ENCODE measurements around the gene ULK1. TPM values are rescaled to one million over a fixed set of nuclear protein-coding genes. Genes with fewer than 3 reads are reported as not detected.

ULK1 gene
- total RNA-seq, 1 donor from 2014 or later = 5.7 TPM

- Histone ChIP-seq H3K9ac (ENCODE audit: low read depth in 1 of 3, low read length in 3 of 3) (no peak overlapping the region), H3K36me3 (ENCODE audit: control insufficient read depth in 3 of 3, insufficient read depth in 3 of 3, low read length in 3 of 3) (peaks cover 3 to 8% (median 6%) of the 10 kb centered on the region in 3 donors), H3K27me3 (ENCODE audit: control insufficient read depth in 3 of 3, insufficient read depth in 3 of 3, low read length in 3 of 3) (no peaks in the 10 kb centered on the region), H3K27ac (ENCODE audit: low read depth, low read length) (no peak overlapping the region), H3K4me3 (ENCODE audit: low read length in 3 of 3) (no peak overlapping the region), H3K9me3 (ENCODE audit: control insufficient read depth in 3 of 3, low read length in 3 of 3) (no peaks in the 10 kb centered on the region), H3K4me1 (ENCODE audit: control insufficient read depth in 3 of 3, insufficient read depth in 3 of 3, low read length in 3 of 3) (peaks cover 20 to 21% (median 20%) of the 10 kb centered on the region in 3 donors)
These were observed 69.0 kb downstream of the ULK1 start for GRCh38 chr12:131963381-131963780.

- peaks cover 3 to 8% (median 6%) of the 10 kb centered on the region in 3 donors for H3K36me3 ChIP-seq (ENCODE audit: control insufficient read depth in 3 of 3, insufficient read depth in 3 of 3, low read length in 3 of 3)
- H3K27ac ChIP-seq (ENCODE audit: low read depth, low read length) = no peak overlapping the region
- no peaks in the 10 kb centered on the region for H3K27me3 ChIP-seq (ENCODE audit: control insufficient read depth in 3 of 3, insufficient read depth in 3 of 3, low read length in 3 of 3)
- no peak overlapping the region for H3K9ac ChIP-seq (ENCODE audit: low read depth in 1 of 3, low read length in 3 of 3)
- no peaks in the 10 kb centered on the region for H3K9me3 ChIP-seq (ENCODE audit: control insufficient read depth in 3 of 3, low read length in 3 of 3)
- no peak overlapping the region for H3K4me3 ChIP-seq (ENCODE audit: low read length in 3 of 3)
- H3K4me1 ChIP-seq (ENCODE audit: control insufficient read depth in 3 of 3, insufficient read depth in 3 of 3, low read length in 3 of 3) = peaks cover 4% of the 10 kb centered on the region in 3 donors
These were observed 70.7 kb downstream of the ULK1 start for GRCh38 chr12:131965073-131965472.

GRCh38 chr12:131971226-131971625, 76.8 kb downstream of the ULK1 start:
- H3K36me3 ChIP-seq (ENCODE audit: control insufficient read depth in 3 of 3, insufficient read depth in 3 of 3, low read length in 3 of 3) = no peaks in the 10 kb centered on the region
- H3K9me3 ChIP-seq (ENCODE audit: control insufficient read depth in 3 of 3, low read length in 3 of 3) = no peaks in the 10 kb centered on the region
- H3K27me3 ChIP-seq (ENCODE audit: control insufficient read depth in 3 of 3, insufficient read depth in 3 of 3, low read length in 3 of 3) = no peaks in the 10 kb centered on the region

More at GRCh38 chr12:131971226-131971625, 76.8 kb downstream of the ULK1 start:
- H3K9ac ChIP-seq (ENCODE audit: low read depth in 1 of 3, low read length in 3 of 3) = no peak overlapping the region
- H3K27ac ChIP-seq (ENCODE audit: low read depth, low read length) = no peak overlapping the region
- no peak overlapping the region for H3K4me3 ChIP-seq (ENCODE audit: low read length in 3 of 3)
- H3K4me1 ChIP-seq (ENCODE audit: control insufficient read depth in 3 of 3, insufficient read depth in 3 of 3, low read length in 3 of 3) = peaks cover 5 to 11% (median 8%) of the 10 kb centered on the region in 3 donors

Small RNA genes within 50 kb of the gene (small RNA-seq; reads per million reads assigned to genes)
- gene AC131009.3 = not detected

Other genes starting within 250 kb of the ULK1 start
- 17.7 TPM for gene SFSWAP, start 183.5 kb upstream of the ULK1 start, total RNA-seq
- gene MMP17, start 66.2 kb upstream of the ULK1 start, total RNA-seq = 6.3 TPM
- 4.7 TPM for gene PUS1, start 34.7 kb downstream of the ULK1 start, total RNA-seq
- gene EP400, start 55.3 kb downstream of the ULK1 start, total RNA-seq = 11.0 TPM
- 8.4 TPM for gene DDX51, start 249.7 kb downstream of the ULK1 start, total RNA-seq
- gene NOC4L, start 249.8 kb downstream of the ULK1 start, total RNA-seq = 5.7 TPM

Measured in skeletal muscle tissue (tissue), 5 donors.